Tibial nerve (tissue), 4 donors: Measurements from ENCODE around the gene RAPH1.

Source experiments
- CTCF ChIP-seq, 5 experiments: fragments of 200-600 bp in 3 of 5; fragments of 450-650 bp in 2 of 5; sonication (generic) in 3 of 5; IDR thresholded peaks; one replicate each; pipeline ENCODE4 v1.5.1; 2016 to 2019; ENCODE audit warnings: antibody characterized with exemption in 5 of 5, mild to moderate bottlenecking in 3 of 5, moderate library complexity in 2 of 5
- EP300 ChIP-seq, 2 donors: sonication (generic); formaldehyde crosslinking; IDR thresholded peaks; one replicate each; pipeline ENCODE4 v1.6.1; 2017; ENCODE audit warnings: antibody characterized with exemption in 2 of 2, mild to moderate bottlenecking in 1 of 2
- POLR2A ChIP-seq, 2 donors: fragments of 450-650 bp; IDR thresholded peaks; one replicate each; pipeline ENCODE4 v1.6.1; 2017; ENCODE audit warnings: antibody characterized with exemption in 2 of 2, mild to moderate bottlenecking in 2 of 2, moderate library complexity in 2 of 2

GRCh38 chr2:203574824-203575223, 39.7 kb upstream of the RAPH1 start:
- no peak for TF ChIP-seq CTCF (IDR thresholded peaks at IDR 0.05)
- TF ChIP-seq POLR2A (IDR thresholded peaks at IDR 0.05) = no peak
- TF ChIP-seq EP300 (IDR thresholded peaks at IDR 0.05) = no peak
